ENCODE data around the gene PALM.

PALM gene

DNA sequence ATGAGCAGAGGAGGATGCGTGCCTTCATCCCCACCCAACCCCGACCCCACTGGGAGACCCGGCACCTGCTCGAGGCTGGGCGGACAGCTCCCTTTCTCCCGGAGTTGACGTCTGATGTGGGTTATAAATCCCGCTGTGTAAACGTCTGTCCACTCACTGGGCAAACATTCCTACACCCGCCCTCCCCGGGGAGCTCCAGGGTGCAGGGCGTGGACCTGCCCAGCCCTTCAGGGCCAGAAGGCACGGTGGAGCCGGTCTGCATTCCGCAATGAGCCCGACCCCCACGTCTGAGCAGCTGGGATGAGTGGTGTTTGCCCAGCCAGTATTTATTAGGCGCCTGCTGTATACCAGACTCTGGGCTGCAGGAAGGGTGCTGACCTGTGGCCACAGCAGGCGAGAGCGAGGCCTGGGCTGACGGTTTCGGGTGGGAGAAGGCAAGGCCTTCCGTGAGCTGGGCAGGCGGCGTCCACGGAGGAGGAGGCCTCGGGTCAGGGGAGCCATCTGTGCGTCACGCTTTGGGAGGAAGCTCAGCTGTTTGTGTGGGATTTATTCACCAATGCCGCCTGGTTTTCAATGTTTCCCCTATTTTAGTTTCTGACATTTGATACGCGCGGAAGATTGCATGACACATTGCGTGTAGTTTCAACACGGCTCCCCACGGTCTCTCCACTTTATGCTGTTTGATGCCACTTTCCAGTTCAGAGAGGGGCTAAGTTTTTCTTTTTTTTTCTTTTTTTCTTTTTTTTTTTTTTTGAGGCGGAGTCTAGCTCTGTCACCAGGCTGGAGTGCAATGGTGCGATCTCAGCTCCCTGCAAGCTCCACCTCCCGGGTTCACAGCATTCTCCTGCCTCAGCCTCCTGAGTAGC, 44.1 kb downstream of the PALM start:
- no peak for DNase-seq (ENCODE audit: low spot score)

DNA sequence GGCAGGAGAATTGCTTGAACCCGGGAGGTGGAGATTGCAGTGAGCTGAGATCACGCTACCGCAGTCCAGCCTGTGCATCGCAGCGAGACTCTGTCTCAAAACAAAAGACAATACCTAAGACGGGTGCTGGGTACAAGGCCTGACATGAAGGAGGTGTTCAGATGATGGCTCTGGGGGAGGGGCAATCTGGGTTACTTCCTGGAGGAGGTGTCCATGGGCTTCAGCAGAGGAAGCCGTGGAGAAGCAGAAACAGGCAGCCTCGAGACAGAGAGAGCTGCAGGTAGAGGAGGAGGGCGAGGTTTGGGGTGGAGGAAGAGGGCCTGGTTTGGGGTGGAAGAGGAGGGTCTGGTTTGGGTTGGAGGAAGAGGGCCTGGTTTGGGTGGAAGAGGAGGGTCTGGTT, 45.8 kb downstream of the PALM start:
- DNase-seq (ENCODE audit: low spot score), result no peak

DNA sequence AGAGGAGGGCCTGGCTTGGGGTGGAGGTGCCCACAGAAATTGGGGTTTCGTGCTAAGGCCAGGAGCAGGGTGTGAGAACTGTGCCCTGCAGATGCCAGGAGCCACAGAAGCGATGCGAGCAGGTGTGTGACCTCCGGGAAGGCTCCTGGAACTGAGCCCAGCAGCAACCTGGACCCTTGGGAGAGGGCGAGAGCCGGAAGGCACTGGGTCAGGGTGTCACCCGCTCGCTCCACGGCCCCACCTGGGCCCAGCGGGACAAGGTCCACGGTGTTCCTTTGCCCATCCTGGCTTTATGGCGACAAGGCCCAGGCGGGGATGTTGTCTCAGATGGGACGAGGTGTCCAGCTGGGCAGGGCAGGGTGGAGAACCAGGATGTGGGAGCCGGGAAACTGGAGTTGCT, 46.3 kb downstream of the PALM start:
- DNase-seq (ENCODE audit: low spot score), result no peak

DNA sequence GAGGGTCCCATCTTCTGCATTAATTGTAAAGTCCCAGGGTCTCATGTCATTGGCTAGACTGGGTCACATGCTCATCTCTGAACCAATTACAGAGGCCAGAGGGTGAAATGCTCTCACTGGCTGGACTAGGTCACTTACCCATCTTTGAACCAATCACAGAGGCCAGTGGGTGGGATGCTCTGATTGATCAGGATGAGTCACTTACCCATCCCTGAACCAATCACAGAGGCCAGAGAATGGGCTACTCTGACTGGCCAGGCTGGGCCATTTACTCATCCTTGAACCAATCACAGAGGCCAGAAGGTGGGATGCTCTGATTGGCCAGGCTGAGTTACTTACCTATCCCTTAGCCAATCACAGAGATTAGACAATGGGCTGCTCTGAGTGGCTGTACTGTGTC, 47.5 kb downstream of the PALM start:
- no peak for DNase-seq (ENCODE audit: low spot score)

DNA sequence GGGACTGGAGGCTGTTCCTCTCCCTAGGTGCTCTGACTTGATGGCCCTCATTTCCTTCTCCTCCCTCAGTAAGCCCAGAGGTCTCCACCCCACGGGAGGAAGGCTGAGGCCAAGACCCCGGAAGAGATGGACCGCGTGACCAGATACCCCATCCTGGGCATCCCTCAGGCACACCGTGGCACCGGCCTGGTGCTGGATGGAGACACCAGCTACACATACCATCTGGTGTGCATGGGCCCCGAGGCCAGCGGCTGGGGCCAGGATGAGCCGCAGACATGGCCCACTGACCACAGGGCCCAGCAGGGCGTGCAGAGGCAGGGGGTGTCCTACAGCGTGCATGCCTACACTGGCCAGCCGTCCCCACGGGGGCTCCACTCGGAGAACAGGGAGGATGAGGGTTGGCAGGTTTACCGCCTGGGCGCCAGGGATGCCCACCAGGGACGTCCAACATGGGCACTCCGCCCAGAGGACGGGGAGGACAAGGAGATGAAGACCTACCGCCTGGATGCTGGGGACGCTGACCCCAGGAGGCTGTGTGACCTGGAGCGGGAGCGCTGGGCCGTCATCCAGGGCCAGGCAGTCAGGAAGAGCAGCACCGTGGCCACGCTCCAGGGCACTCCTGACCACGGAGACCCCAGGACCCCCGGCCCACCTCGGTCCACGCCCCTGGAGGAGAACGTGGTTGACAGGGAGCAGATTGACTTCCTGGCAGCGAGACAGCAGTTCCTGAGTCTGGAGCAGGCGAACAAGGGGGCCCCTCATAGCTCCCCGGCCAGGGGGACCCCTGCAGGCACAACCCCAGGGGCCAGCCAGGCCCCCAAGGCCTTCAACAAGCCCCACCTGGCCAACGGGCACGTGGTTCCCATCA, 48.3 kb downstream of the PALM start:
- no peak for DNase-seq (ENCODE audit: low spot score)

DNA sequence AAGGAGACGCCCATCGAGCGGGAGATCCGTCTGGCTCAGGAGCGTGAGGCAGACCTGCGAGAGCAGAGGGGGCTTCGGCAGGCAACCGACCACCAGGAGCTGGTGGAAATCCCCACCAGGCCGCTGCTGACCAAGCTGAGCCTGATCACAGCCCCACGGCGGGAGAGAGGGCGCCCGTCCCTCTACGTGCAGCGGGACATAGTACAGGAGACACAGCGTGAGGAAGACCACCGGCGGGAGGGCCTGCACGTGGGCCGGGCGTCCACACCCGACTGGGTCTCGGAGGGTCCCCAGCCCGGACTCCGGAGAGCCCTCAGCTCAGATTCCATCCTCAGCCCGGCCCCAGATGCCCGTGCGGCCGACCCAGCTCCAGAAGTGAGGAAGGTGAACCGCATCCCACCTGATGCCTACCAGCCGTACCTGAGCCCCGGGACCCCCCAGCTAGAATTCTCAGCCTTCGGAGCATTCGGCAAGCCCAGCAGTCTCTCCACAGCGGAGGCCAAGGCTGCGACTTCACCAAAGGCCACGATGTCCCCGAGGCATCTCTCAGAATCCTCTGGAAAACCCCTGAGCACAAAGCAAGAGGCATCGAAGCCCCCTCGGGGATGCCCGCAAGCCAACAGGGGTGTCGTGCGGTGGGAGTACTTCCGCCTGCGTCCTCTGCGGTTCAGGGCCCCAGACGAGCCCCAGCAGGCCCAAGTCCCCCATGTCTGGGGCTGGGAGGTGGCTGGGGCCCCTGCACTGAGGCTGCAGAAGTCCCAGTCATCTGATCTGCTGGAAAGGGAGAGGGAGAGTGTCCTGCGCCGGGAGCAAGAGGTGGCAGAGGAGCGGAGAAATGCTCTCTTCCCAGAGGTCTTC, 49.3 kb downstream of the PALM start:
- no peak for DNase-seq (ENCODE audit: low spot score)

- DNase-seq (ENCODE audit: low spot score), result no peak
Observed at GRCh38 chr19:763181-763580, 54.4 kb downstream of the PALM start.

- no peak for DNase-seq (ENCODE audit: low spot score)
Observed at GRCh38 chr19:763869-764268, 55.1 kb downstream of the PALM start.

- DNase-seq (ENCODE audit: low spot score), result no peak
Observed at GRCh38 chr19:764301-764700, 55.6 kb downstream of the PALM start.

DNA sequence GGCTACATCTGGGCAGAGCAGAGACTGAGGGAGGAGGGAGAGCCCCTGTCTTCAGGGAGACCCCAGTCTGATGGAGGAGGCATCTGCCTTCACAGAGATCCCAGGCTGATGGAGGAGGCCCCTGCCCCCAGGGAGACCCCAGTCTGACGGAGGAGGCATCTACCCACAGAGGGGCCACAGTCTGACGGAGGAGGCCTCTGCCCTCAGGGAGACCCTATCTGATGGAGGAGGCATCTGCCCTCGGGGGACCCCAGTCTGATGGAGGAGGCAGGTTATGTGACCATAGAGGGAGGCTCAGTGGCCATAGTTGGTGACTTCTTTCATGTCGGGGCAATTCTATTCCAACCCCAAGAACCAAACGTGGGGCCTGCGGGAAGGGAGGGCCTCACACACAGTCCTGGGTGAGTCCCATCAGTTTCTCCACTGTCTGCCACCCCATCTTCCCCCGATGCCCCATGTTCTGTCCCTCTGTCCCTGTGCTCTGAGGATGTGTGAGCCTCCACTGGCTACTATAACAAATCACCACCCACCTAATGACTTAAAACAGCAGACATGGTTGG, 56.5 kb downstream of the PALM start:
- no peak for DNase-seq (ENCODE audit: low spot score)

DNA sequence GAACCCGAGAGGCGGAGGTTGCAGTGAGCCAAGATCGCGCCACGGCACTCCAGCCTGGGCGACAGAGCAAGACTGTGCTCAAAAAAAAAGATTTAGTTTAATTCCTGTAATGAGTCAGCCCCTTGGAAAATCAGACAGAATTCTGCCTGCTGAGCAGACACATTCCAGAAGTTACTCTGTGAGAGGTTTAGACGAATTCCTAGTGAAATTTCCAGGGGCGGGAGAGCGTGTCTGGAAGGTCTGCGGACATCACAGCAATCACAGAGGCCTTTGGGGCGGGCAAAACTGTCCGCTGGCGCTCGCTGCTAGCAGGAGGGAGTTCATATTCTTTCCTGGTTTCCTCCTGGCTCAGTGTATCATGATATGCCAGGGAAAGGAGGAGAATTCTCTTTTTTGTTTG, 59.7 kb downstream of the PALM start:
- no peak for DNase-seq (ENCODE audit: low spot score)

DNA sequence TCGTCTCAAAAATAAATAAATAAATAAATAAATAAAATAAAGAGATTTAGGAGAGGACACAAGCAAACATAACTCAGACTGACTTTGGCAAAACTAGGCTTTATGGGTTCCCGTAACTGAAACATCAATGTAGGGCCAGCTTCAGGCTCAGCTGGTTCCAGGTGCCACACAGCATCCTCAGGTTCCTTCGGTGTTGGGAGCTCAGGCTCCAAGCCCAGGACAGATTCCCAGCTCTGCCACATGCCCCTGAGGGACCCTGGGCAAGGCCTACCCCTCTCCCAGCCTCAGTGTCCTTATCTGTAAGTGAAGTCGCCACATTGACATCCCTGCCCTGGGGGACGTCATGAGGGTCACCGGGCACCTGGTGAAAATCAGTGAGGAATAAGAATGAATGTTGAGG, 60.9 kb downstream of the PALM start:
- no peak for DNase-seq (ENCODE audit: low spot score)

- DNase-seq (ENCODE audit: low spot score), result no peak
Observed at GRCh38 chr19:771332-771785, 62.6 kb downstream of the PALM start.

GRCh38 chr19:772063-772462, 63.3 kb downstream of the PALM start:
- no peak for DNase-seq (ENCODE audit: low spot score)

GRCh38 chr19:772730-773436, 64.1 kb downstream of the PALM start:
- no peak for DNase-seq (ENCODE audit: low spot score)

GRCh38 chr19:776549-776948, 67.8 kb downstream of the PALM start:
- DNase-seq (ENCODE audit: low spot score), result no peak

GRCh38 chr19:778910-779653, 70.3 kb downstream of the PALM start:
- no peak for DNase-seq (ENCODE audit: low spot score)

GRCh38 chr19:780935-781334, 72.2 kb downstream of the PALM start:
- no peak for DNase-seq (ENCODE audit: low spot score)

DNA sequence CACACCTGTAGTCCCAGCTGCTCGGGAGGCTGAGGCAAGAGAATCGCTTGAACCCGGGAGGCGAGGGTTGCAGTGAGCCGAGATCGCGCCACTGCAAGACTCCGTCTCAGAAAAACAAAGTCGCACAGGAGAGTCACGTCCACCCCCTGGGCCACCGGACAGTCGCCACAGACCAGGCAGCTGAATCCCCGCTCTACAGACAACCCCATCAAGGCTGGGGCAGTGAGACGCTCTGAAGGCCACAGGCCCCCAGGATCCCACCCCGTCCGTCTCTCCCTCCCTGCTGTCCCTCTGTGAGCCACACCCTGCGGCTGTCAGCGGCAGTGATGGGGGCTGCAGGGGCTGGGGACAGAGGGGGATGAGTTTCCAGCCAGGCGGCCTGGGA, 73.1 kb downstream of the PALM start:
- no peak for DNase-seq (ENCODE audit: low spot score)

DNA sequence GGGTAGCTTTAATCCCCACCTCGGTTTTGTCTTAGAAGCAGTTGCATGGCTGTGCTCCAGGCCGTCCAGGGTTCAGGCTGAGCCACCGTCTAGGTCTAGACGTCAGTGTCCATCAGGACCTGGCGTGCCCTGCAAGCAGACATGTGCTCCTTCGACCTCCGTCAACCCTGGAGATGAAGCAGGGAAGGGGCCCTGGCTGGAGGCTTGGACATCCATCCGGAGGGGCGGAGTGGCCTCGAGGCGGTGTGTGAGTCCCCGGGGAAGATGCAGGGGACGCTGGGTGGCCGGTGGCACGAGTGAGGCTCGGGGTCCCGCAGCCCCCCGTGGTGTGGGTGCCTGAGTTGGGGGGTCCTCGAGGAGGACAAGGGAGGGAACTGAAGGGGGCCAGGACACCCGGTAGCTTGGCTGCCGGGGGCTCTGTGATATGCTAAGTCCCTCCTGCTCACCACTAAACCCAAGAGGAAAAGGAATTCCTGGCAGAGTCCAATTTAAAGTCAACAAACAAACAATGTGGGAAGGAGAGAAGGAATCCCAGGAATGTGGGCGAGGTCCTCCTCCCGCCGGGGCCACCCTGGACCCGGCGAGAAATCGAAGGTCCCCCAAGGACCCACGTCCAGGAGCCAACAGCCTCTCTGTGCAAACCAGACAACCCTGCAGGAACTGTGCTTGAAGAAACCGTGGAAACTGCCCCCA, 73.6 kb downstream of the PALM start:
- no peak for DNase-seq (ENCODE audit: low spot score)
